GM19372 (cell line): ENCODE measurements around the gene PHF21A.

Experiments used
- ATAC-seq: cut with Tn5 transposase; IDR thresholded peaks from one replicate; pipeline ENCODE4 v1.9.1; 2021; ENCODE audit warnings: mild to moderate bottlenecking, low read depth, moderate library complexity; ENCODE audit not compliant: unreplicated experiment

The PHF21A gene

DNA sequence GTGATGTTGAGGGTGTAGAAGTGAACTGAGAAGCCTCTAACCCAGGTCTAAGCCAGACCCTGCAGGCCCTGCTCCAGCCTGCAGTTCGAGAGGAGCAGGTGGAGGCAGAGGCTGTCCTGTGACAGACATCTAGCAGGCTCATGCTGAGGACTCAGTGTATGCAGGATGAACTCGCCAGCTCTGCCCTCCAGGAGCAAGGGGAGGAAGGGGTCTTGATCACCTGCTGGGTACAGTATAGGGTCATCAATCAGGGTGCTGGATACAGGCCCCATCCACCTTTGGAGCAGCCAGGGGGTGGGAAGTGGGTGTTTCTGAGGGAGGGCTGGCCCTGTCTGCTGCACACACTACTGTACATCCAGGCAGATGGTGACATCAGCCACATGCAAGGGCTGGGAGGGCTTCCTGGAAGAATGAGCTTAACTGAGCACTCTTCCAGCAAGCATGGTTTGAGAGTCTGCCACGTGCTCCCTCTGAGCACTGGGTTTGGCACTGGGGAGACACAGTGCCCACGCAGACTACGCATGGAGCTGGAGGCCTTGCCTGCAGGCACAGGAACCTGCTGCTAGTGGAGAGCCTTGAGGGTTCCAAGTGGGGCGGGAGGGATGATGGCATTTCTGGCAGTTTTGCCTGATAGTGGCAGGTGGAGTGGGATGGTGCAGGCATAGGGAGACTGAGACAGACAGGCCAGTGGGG, 226.6 kb downstream of the PHF21A start:
- ATAC-seq, result no peak

DNA sequence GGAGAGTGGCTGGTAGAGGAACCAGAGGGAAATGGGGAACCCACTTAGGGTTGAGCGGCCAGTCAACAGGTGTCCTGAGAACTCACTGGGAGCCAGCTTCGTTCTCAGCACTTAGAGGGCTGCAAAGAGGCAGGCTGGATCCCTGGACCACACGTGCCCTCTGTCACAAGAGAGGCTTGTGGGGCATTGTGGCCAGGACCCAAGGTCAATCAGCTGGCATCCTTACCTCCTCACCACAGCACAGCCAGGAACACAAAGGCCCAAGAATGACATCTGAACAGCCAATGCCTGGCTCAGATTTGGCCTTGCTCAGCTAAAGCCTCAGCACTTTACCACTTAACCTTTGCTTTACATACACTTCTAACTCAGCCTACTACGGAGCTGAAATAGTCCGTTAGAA, 228.4 kb downstream of the PHF21A start:
- ATAC-seq, result no peak

DNA sequence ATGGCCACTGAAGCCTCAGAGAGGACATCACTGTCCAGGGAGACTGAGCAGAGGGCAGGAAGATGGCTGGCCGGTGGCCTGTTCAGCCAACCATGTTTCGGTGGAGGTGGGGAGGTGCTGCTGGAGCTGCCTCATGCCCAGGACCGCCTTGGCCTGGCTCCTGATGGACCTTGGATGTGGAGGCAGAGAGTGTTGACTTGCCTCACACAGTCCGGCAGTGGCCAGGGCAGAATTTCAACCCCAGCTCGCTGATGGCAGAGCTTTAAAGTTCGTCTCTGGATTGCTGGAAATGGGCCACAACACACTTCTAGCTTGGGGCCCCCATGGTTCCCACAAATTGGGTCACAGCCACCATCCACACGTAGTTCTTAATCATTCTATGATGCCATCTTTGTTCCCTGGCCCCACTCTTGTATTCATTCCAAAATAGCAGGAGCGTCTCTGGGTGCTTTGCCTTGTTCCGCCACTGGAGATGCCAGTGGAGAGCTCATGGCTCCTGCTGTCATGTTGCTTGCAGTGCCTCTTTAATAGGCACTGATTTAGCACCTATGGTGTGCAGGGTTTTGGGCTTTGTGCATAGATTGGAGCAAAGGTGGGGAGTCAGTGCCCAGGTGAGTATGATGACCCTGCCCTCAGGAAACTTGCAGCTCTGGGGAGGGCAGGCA, 230.2 kb downstream of the PHF21A start:
- no peak for ATAC-seq

GRCh38 chr11:45889966-45890365, 231.3 kb downstream of the PHF21A start:
- no peak for ATAC-seq

DNA sequence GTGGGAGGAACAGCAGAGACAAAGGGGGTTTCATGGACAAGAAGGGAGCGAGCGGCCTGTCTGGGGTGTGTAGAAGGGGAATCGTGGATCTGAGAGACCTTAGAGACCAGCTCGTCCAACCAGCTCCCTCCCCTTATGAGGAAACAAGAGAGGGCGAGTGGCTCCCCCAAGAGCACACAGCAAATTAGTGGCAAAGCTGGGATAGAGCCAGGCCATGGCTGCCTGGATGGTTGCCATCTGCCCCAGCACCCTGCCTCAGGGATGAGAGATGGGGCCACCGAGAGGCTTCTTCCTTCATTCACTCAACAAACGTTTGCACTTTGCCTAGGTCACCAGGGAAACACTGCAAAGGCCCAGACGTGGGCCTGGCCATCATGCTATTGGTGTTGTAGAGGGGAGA, 231.7 kb downstream of the PHF21A start:
- ATAC-seq, result no peak

- no peak for ATAC-seq
Measured at GRCh38 chr11:45887587-45887986, 233.7 kb downstream of the PHF21A start.

- no peak for ATAC-seq
Measured at GRCh38 chr11:45886816-45887520, 234.3 kb downstream of the PHF21A start.

DNA sequence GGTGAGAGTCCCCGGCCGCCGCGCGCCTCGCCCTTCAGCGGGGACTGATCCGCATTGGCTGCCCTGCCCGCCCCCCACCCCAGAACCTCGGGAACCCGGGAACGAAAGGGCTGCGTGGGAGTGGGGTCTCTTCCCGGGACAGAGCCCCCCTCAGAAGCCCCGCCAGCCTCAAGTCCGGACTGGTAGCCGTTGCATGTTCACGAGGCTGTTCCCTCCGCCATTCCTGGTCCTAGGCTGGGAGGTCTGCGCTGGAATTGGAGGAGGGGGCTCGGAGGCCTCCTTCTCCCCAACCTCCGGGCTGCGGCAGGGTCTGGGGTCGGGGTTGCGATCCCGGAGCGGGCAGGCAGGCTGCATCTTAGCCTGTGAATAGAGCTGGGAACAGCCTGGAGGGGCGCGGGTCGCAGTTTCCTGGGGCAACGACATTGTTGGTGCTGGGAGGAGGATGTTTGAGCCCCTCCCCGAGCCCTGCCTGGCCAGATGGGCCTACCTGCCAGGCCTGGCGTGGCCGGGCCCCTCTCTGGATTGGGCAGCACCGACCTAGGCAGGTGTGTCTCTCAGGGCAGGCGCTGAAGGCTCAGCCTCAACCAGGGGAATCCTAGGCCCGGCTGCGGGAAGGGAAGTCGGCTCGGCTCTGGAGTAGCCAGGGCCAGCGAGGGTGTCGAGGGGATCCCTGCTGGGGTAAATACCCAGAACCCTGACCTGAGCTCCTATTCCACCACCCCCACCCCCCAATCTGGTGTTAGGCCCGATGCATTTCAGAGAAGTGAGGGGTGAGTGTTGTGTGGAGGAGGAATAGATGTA, 235.1 kb downstream of the PHF21A start:
- no peak for ATAC-seq

- no peak for ATAC-seq
Measured at GRCh38 chr11:45885274-45885920, 235.9 kb downstream of the PHF21A start, which contains the start of gene MAPK8IP1. Gene MAPK8IP1, plus strand, starts transcription at chr11:45885651. Its CDS starts 170 bp downstream, at chr11:45885821.

GRCh38 chr11:45884596-45885185, 236.6 kb downstream of the PHF21A start:
- no peak for ATAC-seq
